Esophagus muscularis mucosa (tissue), 4 donors: Measurements from ENCODE around the gene E2F7. TPM values are rescaled to one million over a fixed set of nuclear protein-coding genes. Genes with fewer than 3 reads are reported as not detected.

Experiments
- DNase-seq: peaks from one replicate; pipeline ENCODE4 v3.0.0-alpha.2; 2017; ENCODE audit errors: extremely low spot score
- H3K27ac ChIP-seq, 4 donors: fragments of 200-600 bp; sonication (generic); replicated peaks in 1 of 4; 1 replicate in 3 of 4; 2 replicates in 1 of 4; pipeline ENCODE4 v1.5.1; 2016 to 2019; ENCODE audit warnings: mild to moderate bottlenecking in 1 of 4
- H3K27me3 ChIP-seq, 4 donors: fragments of 200-600 bp; sonication (generic); one replicate each; pipeline versions ENCODE4 v1.5.1 to v1.6.0; 2016 to 2019
- H3K36me3 ChIP-seq, 4 donors: fragments of 200-600 bp; sonication (generic); one replicate each; pipeline ENCODE4 v1.5.1; 2016 to 2019
- H3K4me1 ChIP-seq, 4 donors: fragments of 200-600 bp; sonication (generic); one replicate each; pipeline ENCODE4 v1.5.1; 2016 to 2019
- H3K4me3 ChIP-seq, 4 donors: fragments of 200-600 bp; sonication (generic); 1 replicate in 2 of 4; 2 replicates in 2 of 4; pipeline ENCODE4 v1.5.1; 2016 to 2019; ENCODE audit warnings: mild to moderate bottlenecking in 4 of 4, moderate library complexity in 1 of 4
- H3K9me3 ChIP-seq, 4 donors: fragments of 200-600 bp; sonication (generic); 1 replicate in 3 of 4; 2 replicates in 1 of 4; pipeline ENCODE4 v1.5.1; 2016 to 2019
- EP300 ChIP-seq: sonication (generic); formaldehyde crosslinking; IDR thresholded peaks from one replicate; pipeline ENCODE4 v1.6.1; 2017; ENCODE audit warnings: antibody characterized with exemption
- POLR2A ChIP-seq: fragments of 450-650 bp; IDR thresholded peaks from one replicate; pipeline ENCODE4 v1.6.1; 2017; ENCODE audit warnings: antibody characterized with exemption, moderate library complexity, mild to moderate bottlenecking, low read depth
- POLR2AphosphoS5 ChIP-seq, 2 donors: sonication (generic); formaldehyde crosslinking; IDR thresholded peaks; one replicate each; pipeline ENCODE4 v1.6.1; 2017; ENCODE audit warnings: antibody characterized with exemption in 2 of 2
- WGBS: methylation state at CpG from one replicate; pipeline ENCODE4 v1.1.5; 2018; 5-methylcytosine and 5-hydroxymethylcytosine counted together
- intact Hi-C: fragments of 100-400 bp; cut with DNase I; formaldehyde crosslinking; loops from one replicate; pipeline ENCODE4 v1.15.1; 2023
- total RNA-seq, 4 donors: library from RNA; depleted of rRNA; stranded (reverse); fragments of >200 nt; gene quantifications; one replicate each; pipeline versions ENCODE4 v1.1.0 to v1.2.1, GENCODE V29; 2016
- TF ChIP-seq, protein P1 (sequence below), 3 experiments: fragments of 200-600 bp in 2 of 3; fragments of 450-650 bp in 1 of 3; sonication (generic) in 2 of 3; IDR thresholded peaks; one replicate each; pipeline ENCODE4 v1.5.1; 2017 to 2019; ENCODE audit warnings: antibody characterized with exemption in 3 of 3, mild to moderate bottlenecking in 2 of 3, moderate library complexity in 1 of 3

E2F7 gene
- total RNA-seq, 4 donors from 2014 or later, result not detected

- no peaks in the 10 kb centered on the region for H3K9me3 ChIP-seq
- no peaks in the 10 kb centered on the region for H3K36me3 ChIP-seq
- H3K27me3 ChIP-seq, result no peaks in the 10 kb centered on the region
- H3K27ac ChIP-seq, result no peak overlapping the region
- TF ChIP-seq POLR2AphosphoS5 (IDR thresholded peaks at IDR 0.05) (no peak), POLR2A (no peak), EP300 (no peak)
- TF ChIP-seq, protein P1, sequence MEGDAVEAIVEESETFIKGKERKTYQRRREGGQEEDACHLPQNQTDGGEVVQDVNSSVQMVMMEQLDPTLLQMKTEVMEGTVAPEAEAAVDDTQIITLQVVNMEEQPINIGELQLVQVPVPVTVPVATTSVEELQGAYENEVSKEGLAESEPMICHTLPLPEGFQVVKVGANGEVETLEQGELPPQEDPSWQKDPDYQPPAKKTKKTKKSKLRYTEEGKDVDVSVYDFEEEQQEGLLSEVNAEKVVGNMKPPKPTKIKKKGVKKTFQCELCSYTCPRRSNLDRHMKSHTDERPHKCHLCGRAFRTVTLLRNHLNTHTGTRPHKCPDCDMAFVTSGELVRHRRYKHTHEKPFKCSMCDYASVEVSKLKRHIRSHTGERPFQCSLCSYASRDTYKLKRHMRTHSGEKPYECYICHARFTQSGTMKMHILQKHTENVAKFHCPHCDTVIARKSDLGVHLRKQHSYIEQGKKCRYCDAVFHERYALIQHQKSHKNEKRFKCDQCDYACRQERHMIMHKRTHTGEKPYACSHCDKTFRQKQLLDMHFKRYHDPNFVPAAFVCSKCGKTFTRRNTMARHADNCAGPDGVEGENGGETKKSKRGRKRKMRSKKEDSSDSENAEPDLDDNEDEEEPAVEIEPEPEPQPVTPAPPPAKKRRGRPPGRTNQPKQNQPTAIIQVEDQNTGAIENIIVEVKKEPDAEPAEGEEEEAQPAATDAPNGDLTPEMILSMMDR (IDR thresholded peaks at IDR 0.05), result no peak
- no peaks in the 10 kb centered on the region for H3K4me1 ChIP-seq
- no peak for DNase-seq
- WGBS, result 13% methylated on average over 1 of the region's 1 CpG
- intact Hi-C loops, result no loop called here
- H3K4me3 ChIP-seq, result no peak overlapping the region
These were observed 74.7 kb downstream of the E2F7 start for GRCh38 chr12:76990716-76991115.

DNA sequence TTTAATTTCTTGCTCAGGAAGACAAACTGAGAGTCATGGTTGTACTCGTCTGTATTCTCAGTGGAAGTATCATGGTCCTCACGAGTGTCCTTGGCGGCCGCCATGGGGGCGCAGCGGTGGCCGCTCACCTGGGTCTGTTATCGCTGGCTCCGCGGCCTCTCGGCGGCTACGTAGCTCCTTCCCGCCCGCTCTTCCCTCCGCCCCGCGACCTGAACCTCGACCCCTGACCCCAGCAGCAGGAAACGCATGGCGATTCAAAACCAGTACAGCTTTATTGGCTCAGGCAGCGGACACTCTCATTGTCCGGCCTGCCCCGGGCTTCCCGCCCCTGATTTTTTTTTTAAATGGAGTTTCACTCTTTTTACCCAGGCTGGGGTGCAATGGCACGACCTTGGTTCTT is 80.8 kb downstream of the E2F7 start:
- 96% methylated on average over 26 of the region's 26 CpGs for WGBS
- H3K27me3 ChIP-seq, result no peaks in the 10 kb centered on the region

DNA sequence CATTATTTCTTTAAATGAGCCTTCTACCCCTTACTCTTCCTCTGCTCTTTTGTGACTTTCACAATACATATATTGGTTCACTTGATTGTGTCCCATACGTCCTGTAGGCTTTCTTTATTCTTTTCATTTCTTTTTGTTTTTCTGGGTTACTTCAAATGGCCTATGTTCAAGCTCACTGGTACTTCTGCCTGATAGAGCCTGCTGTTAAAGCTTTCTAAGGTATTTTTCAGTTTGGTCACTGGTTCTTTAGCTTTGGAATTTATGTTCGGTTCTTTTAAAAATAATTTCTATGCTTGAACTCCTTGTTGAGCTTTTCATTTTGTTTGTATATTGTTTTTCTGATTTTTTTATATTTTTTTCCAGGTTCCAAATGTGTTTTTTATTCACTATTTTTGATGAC is 81.9 kb downstream of the E2F7 start:
- Histone ChIP-seq H3K9me3 (peaks cover 0 to 28% (median 24%) of the 10 kb centered on the region in 4 donors), H3K27me3 (no peaks in the 10 kb centered on the region), H3K27ac (no peak overlapping the region), H3K36me3 (no peaks in the 10 kb centered on the region), H3K4me1 (no peaks in the 10 kb centered on the region), H3K4me3 (no peak overlapping the region)
- 84% methylated on average over 2 of the region's 2 CpGs for WGBS
- TF ChIP-seq POLR2A (no peak), POLR2AphosphoS5 (IDR thresholded peaks at IDR 0.05) (no peak), EP300 (no peak)
- TF ChIP-seq, protein P1 (IDR thresholded peaks at IDR 0.05), result no peak
- intact Hi-C loops, result no loop called here
- no peak for DNase-seq

More for the DNA sequence above, 80.8 kb downstream of the E2F7 start:
- intact Hi-C loops, result no loop called here
- Histone ChIP-seq H3K4me1 (no peaks in the 10 kb centered on the region), H3K36me3 (no peaks in the 10 kb centered on the region), H3K27ac (no peak overlapping the region), H3K9me3 (peaks cover 0 to 28% (median 24%) of the 10 kb centered on the region in 4 donors), H3K4me3 (no peak overlapping the region)
- no peak for DNase-seq
- TF ChIP-seq POLR2AphosphoS5 (IDR thresholded peaks at IDR 0.05), result no peak
- no peak for TF ChIP-seq EP300
- TF ChIP-seq POLR2A, result no peak
- TF ChIP-seq, protein P1 (IDR thresholded peaks at IDR 0.05), result no peak

GRCh38 chr12:76980196-76980595 is 85.2 kb downstream of the E2F7 start:
- intact Hi-C loops, result no loop called here
- Histone ChIP-seq H3K4me1 (no peaks in the 10 kb centered on the region), H3K27ac (no peak overlapping the region), H3K9me3 (peaks cover 0 to 28% (median 24%) of the 10 kb centered on the region in 4 donors), H3K4me3 (no peak overlapping the region), H3K27me3 (no peaks in the 10 kb centered on the region), H3K36me3 (no peaks in the 10 kb centered on the region)
- WGBS, result 92% methylated on average over 2 of the region's 2 CpGs
- TF ChIP-seq, protein P1 (IDR thresholded peaks at IDR 0.05), result no peak
- no peak for TF ChIP-seq POLR2A
- no peak for TF ChIP-seq EP300
- TF ChIP-seq POLR2AphosphoS5 (IDR thresholded peaks at IDR 0.05), result no peak
- no peak for DNase-seq

DNA sequence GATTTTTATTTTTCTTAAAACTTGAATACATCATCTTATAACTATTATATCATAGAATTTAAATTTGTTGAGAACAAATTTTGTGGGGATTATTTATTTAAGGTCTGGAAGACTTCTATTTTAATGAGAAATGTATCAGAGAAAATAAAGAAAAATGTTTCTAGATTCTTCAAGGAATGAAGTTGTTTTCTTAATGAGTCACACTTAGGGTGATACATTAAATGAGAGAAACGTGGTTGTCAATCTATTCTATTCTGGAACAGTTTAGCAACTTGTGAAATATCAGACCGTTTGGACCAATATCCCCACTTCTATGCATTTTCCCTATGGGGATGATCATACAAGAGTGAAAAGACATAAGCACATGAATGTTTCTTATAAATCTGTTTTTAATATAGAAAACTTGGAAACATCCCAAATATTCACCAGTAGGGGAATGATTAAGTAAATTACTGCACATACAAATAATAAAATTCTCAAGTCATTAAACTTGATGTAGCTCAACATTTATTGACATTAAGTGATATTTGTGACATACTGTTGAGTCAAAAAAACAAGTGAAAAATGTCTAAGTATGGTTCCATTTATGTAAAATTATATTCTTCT is 88.5 kb downstream of the E2F7 start:
- intact Hi-C loops, result no loop called here
- no peak for TF ChIP-seq POLR2A
- TF ChIP-seq POLR2AphosphoS5 (IDR thresholded peaks at IDR 0.05), result no peak
- no peak for TF ChIP-seq EP300
- TF ChIP-seq, protein P1 (IDR thresholded peaks at IDR 0.05), result no peak
- Histone ChIP-seq H3K36me3 (no peaks in the 10 kb centered on the region), H3K27ac (no peak overlapping the region), H3K9me3 (peaks cover 0 to 7% (median 2%) of the 10 kb centered on the region in 4 donors), H3K27me3 (no peaks in the 10 kb centered on the region), H3K4me3 (no peak overlapping the region), H3K4me1 (no peaks in the 10 kb centered on the region)
- 65% methylated on average over 2 of the region's 2 CpGs for WGBS
- DNase-seq, result no peak
